22Rv1 (cell line): ENCODE results near the gene VPS35L.

Source experiments
- H3K27ac ChIP-seq: fragments of 450-650 bp; 2 replicates; pipeline ENCODE4 v1.5.1; 2017
- CTCF ChIP-seq: fragments of 450-650 bp; IDR thresholded peaks from 2 replicates; pipeline ENCODE4 v1.5.1; 2017; ENCODE audit warnings: mild to moderate bottlenecking
- ZFX ChIP-seq: fragments of 450-650 bp; IDR thresholded peaks from 2 replicates; pipeline ENCODE4 v1.6.1; 2017; ENCODE audit warnings: antibody characterized with exemption, borderline replicate concordance

The VPS35L gene

GRCh38 chr16:19685176-19685575 is 129.7 kb downstream of the VPS35L start:
- TF ChIP-seq ZFX (no peak), CTCF (no peak)
- no peak overlapping the region for H3K27ac ChIP-seq

GRCh38 chr16:19687279-19687678 is 131.8 kb downstream of the VPS35L start:
- TF ChIP-seq CTCF (no peak), ZFX (no peak)
- H3K27ac ChIP-seq: no peak overlapping the region

- TF ChIP-seq CTCF (no peak), ZFX (no peak)
- no peak overlapping the region for H3K27ac ChIP-seq
These were observed 133.0 kb downstream of the VPS35L start for GRCh38 chr16:19688396-19689024.

- no peak for TF ChIP-seq CTCF
- no peak for TF ChIP-seq ZFX
- H3K27ac ChIP-seq: no peak overlapping the region
These were observed 133.8 kb downstream of the VPS35L start for GRCh38 chr16:19689342-19689741.

GRCh38 chr16:19690196-19690595 is 134.7 kb downstream of the VPS35L start:
- H3K27ac ChIP-seq: no peak overlapping the region
- TF ChIP-seq ZFX: no peak
- TF ChIP-seq CTCF: no peak

GRCh38 chr16:19691161-19691711 is 135.7 kb downstream of the VPS35L start:
- TF ChIP-seq ZFX: no peak
- TF ChIP-seq CTCF: no peak
- H3K27ac ChIP-seq: no peak overlapping the region

- H3K27ac ChIP-seq: no peak overlapping the region
- no peak for TF ChIP-seq CTCF
- TF ChIP-seq ZFX: no peak
These were observed 139.5 kb downstream of the VPS35L start for GRCh38 chr16:19694989-19695388.
